IMR-90 (cell line): ENCODE measurements around the gene ZNF586. TPM values are rescaled to one million over a fixed set of nuclear protein-coding genes. Genes with fewer than 3 reads are reported as not detected.
"Not testable (repeated sequence)": the region's sequence is repeated elsewhere in the genome, so short reads cannot be mapped to it uniquely, and the experiment has no call there.

Experiments
- ATAC-seq: fragments of 200-7000 bp; cut with Tn5 transposase; 2 replicates; pipeline ENCODE4 v1.9.1; 2020; ENCODE audit warnings: low read depth, mild to moderate bottlenecking, moderate library complexity
- BruUV-seq: library from RNA; stranded (reverse); fragments of 400-500 nt; replicated peaks from 2 replicates; lab custom pipeline; 2021; lab: Mats Ljungman, UMichigan
- CTCF ChIA-PET: fragments of 300-600 bp; formaldehyde crosslinking; extraction: SDS; loops from one replicate; lab custom pipeline; 2021; ENCODE audit warnings: antibody characterized with exemption; lab: Yijun Ruan, JAX
- POLR2A ChIA-PET: fragments of 300-600 bp; sonication (Branson Sonifier 250); formaldehyde crosslinking; loops from one replicate; lab custom pipeline; 2022; ENCODE audit warnings: antibody characterized with exemption; ENCODE audit not compliant: unreplicated experiment; lab: Charles Lee
- DNase-seq: peaks from one replicate; pipeline ENCODE4 v3.0.0; 2013
- H2AFZ ChIP-seq: replicated peaks from 2 replicates; pipeline ENCODE3; 2013; ENCODE audit warnings: low read length, mild to moderate bottlenecking; ENCODE audit not compliant: poor library complexity
- H2AK5ac ChIP-seq: 2 replicates; pipeline ENCODE4 v1.6.1; 2013; ENCODE audit warnings: low read depth, low read length, inconsistent platforms
- H2AK9ac ChIP-seq: replicated peaks from 2 replicates; pipeline ENCODE3; 2013; ENCODE audit warnings: mild to moderate bottlenecking, low read depth, low read length, moderate library complexity; ENCODE audit not compliant: poor library complexity
- H2BK120ac ChIP-seq: 2 replicates; pipeline ENCODE4 v1.6.1; 2013; ENCODE audit warnings: low read depth, low read length, inconsistent platforms
- H2BK15ac ChIP-seq: 3 replicates; pipeline ENCODE4 v1.6.1; 2013; ENCODE audit warnings: low read depth, low read length, inconsistent platforms
- H2BK20ac ChIP-seq: 2 replicates; pipeline ENCODE4 v1.6.1; 2013; ENCODE audit warnings: low read depth, mild to moderate bottlenecking, inconsistent platforms, low read length, moderate library complexity
- H2BK5ac ChIP-seq: 2 replicates; pipeline ENCODE4 v1.6.1; 2013; ENCODE audit warnings: mild to moderate bottlenecking, low read depth, low read length, inconsistent platforms; ENCODE audit not compliant: poor library complexity, severe bottlenecking
- H3K14ac ChIP-seq: replicated peaks from 2 replicates; pipeline ENCODE4 v1.6.1; 2013; ENCODE audit warnings: low read depth, low read length, inconsistent platforms
- H3K18ac ChIP-seq: 2 replicates; pipeline ENCODE4 v1.6.1; 2013; ENCODE audit warnings: low read depth, low read length, control low read depth
- H3K23ac ChIP-seq: 2 replicates; pipeline ENCODE4 v1.6.1; 2013; ENCODE audit warnings: low read depth, low read length, inconsistent platforms
- H3K27ac ChIP-seq: 2 replicates; pipeline ENCODE4 v1.5.1; 2013; ENCODE audit warnings: mild to moderate bottlenecking, control low read depth, low read length; ENCODE audit not compliant: insufficient read depth
- H3K27me3 ChIP-seq: 2 replicates; pipeline ENCODE4 v1.6.1; 2013; ENCODE audit warnings: low read length; ENCODE audit not compliant: control insufficient read depth, insufficient read depth
- H3K36me3 ChIP-seq: 2 replicates; pipeline ENCODE4 v1.6.1; 2013; ENCODE audit warnings: low read length, mixed read lengths; ENCODE audit not compliant: control insufficient read depth, insufficient read depth
- H3K4ac ChIP-seq: 2 replicates; pipeline ENCODE4 v1.6.1; 2013; ENCODE audit warnings: low read depth, low read length, inconsistent platforms
- H3K4me1 ChIP-seq: 2 replicates; pipeline ENCODE4 v1.6.1; 2013; ENCODE audit warnings: low read length, mixed read lengths; ENCODE audit not compliant: control insufficient read depth, insufficient read depth
- H3K4me2 ChIP-seq: 2 replicates; pipeline ENCODE4 v1.6.1; 2013; ENCODE audit warnings: low read depth, mild to moderate bottlenecking, control low read depth, low read length, moderate library complexity
- H3K4me3 ChIP-seq: 2 replicates; pipeline ENCODE4 v1.5.1; 2013; ENCODE audit warnings: low read depth, mild to moderate bottlenecking, control low read depth, low read length, moderate library complexity; ENCODE audit not compliant: insufficient read depth
- H3K56ac ChIP-seq: 2 replicates; pipeline ENCODE4 v1.6.1; 2013; ENCODE audit warnings: low read length, inconsistent platforms; ENCODE audit not compliant: insufficient read depth; ENCODE audit errors: extremely low read depth
- H3K79me1 ChIP-seq, 2 experiments: 2 replicates each; pipeline ENCODE4 v1.6.1; 2013; ENCODE audit warnings: low read length in 2 of 2, inconsistent platforms in 1 of 2, low read depth in 1 of 2
- H3K9ac ChIP-seq: 2 replicates; pipeline ENCODE4 v1.6.1; 2013; ENCODE audit warnings: low read depth, low read length, control low read depth
- H3K9me1 ChIP-seq: 2 replicates; pipeline ENCODE4 v1.6.1; 2013; ENCODE audit warnings: low read length, inconsistent platforms; ENCODE audit not compliant: insufficient read depth
- H3K9me3 ChIP-seq: 2 replicates; pipeline ENCODE4 v1.6.1; 2013; ENCODE audit warnings: low read length; ENCODE audit not compliant: control insufficient read depth, insufficient read depth
- H4K20me1 ChIP-seq: 2 replicates; pipeline ENCODE4 v1.6.1; 2013; ENCODE audit warnings: low read length, inconsistent platforms; ENCODE audit not compliant: insufficient read depth
- H4K5ac ChIP-seq: 2 replicates; pipeline ENCODE4 v1.6.1; 2013; ENCODE audit warnings: mild to moderate bottlenecking, low read depth, low read length, control low read depth
- H4K8ac ChIP-seq, 2 experiments: 2 replicates each; pipeline ENCODE4 v1.6.1; 2013; ENCODE audit warnings: low read depth in 2 of 2, low read length in 2 of 2, control low read depth in 1 of 2, inconsistent platforms in 1 of 2
- H4K91ac ChIP-seq: 2 replicates; pipeline ENCODE4 v1.6.1; 2013; ENCODE audit warnings: low read depth, low read length, inconsistent platforms; ENCODE audit not compliant: insufficient read depth
- WGBS, 2 experiments: methylation state at CpG; one replicate each; pipeline versions ENCODE4 v1.1.5 to v1.1.7; 2013; ENCODE audit warnings: missing lambda C conversion rate in 2 of 2; ENCODE audit not compliant: insufficient read length in 1 of 2; ENCODE audit errors: extremely low coverage in 2 of 2; 5-methylcytosine and 5-hydroxymethylcytosine counted together
- dilution Hi-C: fragments of 300-500 bp; cut with HindIII; formaldehyde crosslinking; loops from one replicate; pipeline ENCODE4 v1.14.3; 2018; ENCODE audit warnings: low sequenced_read_pairs; ENCODE audit not compliant: unreplicated experiment
- in situ Hi-C: fragments of 300-500 bp; cut with MboI; formaldehyde crosslinking; loops from 3 replicates; pipeline ENCODE4 v1.14.3; 2019; ENCODE audit warnings: low sequenced_read_pairs, inconsistent platforms, mixed read lengths
- intact Hi-C: fragments of 100-400 bp; cut with micrococcal nuclease; formaldehyde crosslinking; loops from 2 replicates; pipeline ENCODE4 v1.10.0; 2022
- polyA plus RNA-seq, 3 experiments: library from polyadenylated mRNA; depleted of rRNA; stranded (reverse); fragments of >200 nt; gene quantifications; 2 replicates each; pipeline ENCODE4 v1.2.3, GENCODE V29; 2012; ENCODE audit warnings: low replicate concordance in 1 of 3
- total RNA-seq: library from RNA; depleted of rRNA; stranded (reverse); fragments of >200 nt; gene quantifications from 2 replicates; pipeline ENCODE4 v1.2.3, GENCODE V29; 2012

ZNF586 gene
- total and polyA plus RNA-seq, 2 of the 4 experiments (the other 2 are of a cell fraction) = 5.6 to 18.6 TPM

GRCh38 chr19:57812975-57813820 lies 43.7 kb downstream of the ZNF586 start:
- H3K23ac ChIP-seq, H2BK15ac ChIP-seq, H3K4me3 ChIP-seq, H4K91ac ChIP-seq, H3K18ac ChIP-seq, H2AFZ ChIP-seq, H3K4ac ChIP-seq, H2BK5ac ChIP-seq, ATAC-seq, DNase-seq, H3K9me3 ChIP-seq, H3K27ac ChIP-seq, H3K14ac ChIP-seq, H4K5ac ChIP-seq, H3K4me2 ChIP-seq, dilution Hi-C loops, H2AK5ac ChIP-seq, H3K9me1 ChIP-seq, H2BK120ac ChIP-seq, in situ Hi-C loops, H3K9ac ChIP-seq, H3K4me1 ChIP-seq, intact Hi-C loops, H4K20me1 ChIP-seq, H3K56ac ChIP-seq, BruUV-seq, POLR2A ChIA-PET, H3K27me3 ChIP-seq, H2AK9ac ChIP-seq, H2BK20ac ChIP-seq, H4K8ac ChIP-seq: not testable (repeated sequence)
- CTCF ChIA-PET = interaction anchor here (0.7 kb wide), 1 partner anchor 11 kb away, joined by 3 read pairs; no protein-coding TSS in a partner anchor
- Histone ChIP-seq H3K79me1 (peaks cover 16 to 56% of the 10 kb centered on the region in 2 experiments), H3K36me3 (peaks cover 14% of the 10 kb centered on the region)
- WGBS, 2 experiments = no CpG with 5 or more reads among the region's 13 CpGs
